Retinal pigment epithelial cell (primary cell): Measurements from ENCODE around the gene KLC4.
A peak's percentile ranks its signal among the peaks of the same experiment; 100 is the strongest.
"Not testable (repeated sequence)": the region's sequence is repeated elsewhere in the genome, so short reads cannot be mapped to it uniquely, and the experiment has no call there.

Experiments used
- DNase-seq: peaks from one replicate; pipeline ENCODE4 v3.0.0-alpha.2; 2010; ENCODE audit warnings: low read depth
- H3K4me3 ChIP-seq: 2 replicates; pipeline ENCODE4 v1.5.1; 2011; ENCODE audit warnings: mild to moderate bottlenecking, low read length, control low read depth, moderate library complexity
- TF ChIP-seq, protein P1 (sequence below): conservative IDR thresholded peaks from 2 replicates; pipeline ENCODE4 v1.5.1; 2011; ENCODE audit warnings: low read depth, low read length, control low read depth, inconsistent platforms

Gene KLC4

DNA sequence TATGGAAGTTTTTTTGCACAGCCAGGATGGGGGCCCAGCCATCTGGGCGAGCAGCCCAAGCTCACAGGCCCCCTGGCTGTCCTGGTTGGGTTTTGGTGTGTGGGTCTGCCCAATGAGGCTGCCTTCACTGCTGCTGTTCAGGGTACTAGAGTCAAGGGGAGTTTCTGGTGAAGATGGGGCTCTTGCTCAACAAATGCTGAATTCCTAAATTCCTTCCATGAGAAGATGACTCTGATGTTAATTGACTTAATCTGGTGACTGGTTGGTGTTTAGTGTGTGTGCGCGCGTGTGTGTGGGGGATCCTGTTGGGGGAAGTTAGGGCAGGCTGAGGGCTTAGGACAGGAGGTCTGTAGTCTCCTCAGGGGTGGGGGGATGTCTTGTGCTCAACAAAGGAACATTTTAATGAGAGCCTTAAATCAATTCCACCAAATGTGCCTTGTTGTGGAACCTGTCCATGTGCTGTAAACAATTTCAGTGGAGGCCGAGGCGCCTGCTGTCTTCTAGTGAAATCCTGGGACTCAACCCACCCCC, 18.6 kb downstream of the KLC4 start:
- no peak for DNase-seq
- TF ChIP-seq, protein P1, sequence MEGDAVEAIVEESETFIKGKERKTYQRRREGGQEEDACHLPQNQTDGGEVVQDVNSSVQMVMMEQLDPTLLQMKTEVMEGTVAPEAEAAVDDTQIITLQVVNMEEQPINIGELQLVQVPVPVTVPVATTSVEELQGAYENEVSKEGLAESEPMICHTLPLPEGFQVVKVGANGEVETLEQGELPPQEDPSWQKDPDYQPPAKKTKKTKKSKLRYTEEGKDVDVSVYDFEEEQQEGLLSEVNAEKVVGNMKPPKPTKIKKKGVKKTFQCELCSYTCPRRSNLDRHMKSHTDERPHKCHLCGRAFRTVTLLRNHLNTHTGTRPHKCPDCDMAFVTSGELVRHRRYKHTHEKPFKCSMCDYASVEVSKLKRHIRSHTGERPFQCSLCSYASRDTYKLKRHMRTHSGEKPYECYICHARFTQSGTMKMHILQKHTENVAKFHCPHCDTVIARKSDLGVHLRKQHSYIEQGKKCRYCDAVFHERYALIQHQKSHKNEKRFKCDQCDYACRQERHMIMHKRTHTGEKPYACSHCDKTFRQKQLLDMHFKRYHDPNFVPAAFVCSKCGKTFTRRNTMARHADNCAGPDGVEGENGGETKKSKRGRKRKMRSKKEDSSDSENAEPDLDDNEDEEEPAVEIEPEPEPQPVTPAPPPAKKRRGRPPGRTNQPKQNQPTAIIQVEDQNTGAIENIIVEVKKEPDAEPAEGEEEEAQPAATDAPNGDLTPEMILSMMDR = no peak
- peak overlapping the region; percentile 87 for H3K4me3 ChIP-seq

DNA sequence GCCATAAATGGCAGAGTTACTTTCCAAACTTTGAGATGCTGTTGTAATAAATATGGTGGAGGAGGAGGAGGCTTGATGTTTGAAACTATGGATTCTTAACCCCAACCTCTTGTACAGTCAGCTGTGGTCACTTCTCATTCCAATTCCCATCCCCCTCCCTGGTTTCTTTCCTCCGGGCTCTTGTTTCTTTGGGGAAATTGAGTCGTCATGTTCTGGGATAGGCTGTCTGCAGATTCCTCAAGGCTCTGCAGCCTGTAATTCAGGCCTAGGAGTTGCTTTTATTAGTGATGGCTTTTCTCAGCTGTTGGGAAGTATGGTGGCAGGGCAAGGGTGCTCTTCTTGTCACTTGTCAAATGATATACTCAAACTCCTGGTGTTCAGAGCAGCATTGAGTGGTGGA, 19.3 kb downstream of the KLC4 start:
- H3K4me3 ChIP-seq = no peak overlapping the region
- TF ChIP-seq, protein P1 = no peak
- DNase-seq = no peak

DNA sequence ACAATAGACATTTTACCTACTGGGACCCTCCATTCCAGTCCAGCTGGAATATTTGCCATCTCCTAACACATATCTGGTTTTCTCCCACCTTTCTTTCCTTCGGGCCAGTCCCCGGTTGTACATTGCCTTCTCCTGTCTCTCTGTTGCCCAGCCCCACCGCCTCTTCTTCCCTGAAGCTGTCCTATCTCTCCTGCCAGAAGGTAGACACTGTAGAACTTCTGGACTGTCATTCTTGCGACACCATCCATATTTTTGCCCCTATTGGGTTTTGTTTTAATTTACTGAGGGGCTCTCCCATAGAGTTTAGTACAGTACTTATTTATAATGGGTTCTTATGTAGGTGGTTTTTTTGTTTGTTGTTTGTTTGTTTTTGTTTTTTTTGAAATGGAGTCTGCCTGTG, 21.6 kb downstream of the KLC4 start:
- TF ChIP-seq, protein P1 = no peak
- H3K4me3 ChIP-seq = no peak overlapping the region

DNA sequence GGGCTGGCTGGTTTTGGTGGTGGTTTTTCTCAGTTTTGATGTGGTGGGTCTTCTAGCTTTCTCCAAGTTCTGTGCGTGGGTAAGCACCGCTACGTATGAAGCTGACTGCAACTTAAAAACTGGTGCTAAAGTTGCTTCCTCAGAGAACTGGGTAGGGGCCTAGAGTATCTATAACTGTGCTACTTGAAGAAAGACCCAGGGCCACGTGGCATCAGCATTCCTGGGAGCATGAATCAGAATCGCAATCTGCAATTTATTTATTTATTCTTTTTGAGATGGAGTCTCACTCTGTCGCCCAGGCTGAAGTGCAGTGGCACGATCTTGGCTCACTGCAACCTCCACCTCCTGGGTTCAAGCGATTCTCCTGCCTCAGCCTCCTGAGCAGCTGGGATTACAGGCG, 22.5 kb downstream of the KLC4 start:
- DNase-seq, H3K4me3 ChIP-seq: not testable (repeated sequence)

More for the DNA sequence above, 21.6 kb downstream of the KLC4 start:
- DNase-seq = no peak

DNA sequence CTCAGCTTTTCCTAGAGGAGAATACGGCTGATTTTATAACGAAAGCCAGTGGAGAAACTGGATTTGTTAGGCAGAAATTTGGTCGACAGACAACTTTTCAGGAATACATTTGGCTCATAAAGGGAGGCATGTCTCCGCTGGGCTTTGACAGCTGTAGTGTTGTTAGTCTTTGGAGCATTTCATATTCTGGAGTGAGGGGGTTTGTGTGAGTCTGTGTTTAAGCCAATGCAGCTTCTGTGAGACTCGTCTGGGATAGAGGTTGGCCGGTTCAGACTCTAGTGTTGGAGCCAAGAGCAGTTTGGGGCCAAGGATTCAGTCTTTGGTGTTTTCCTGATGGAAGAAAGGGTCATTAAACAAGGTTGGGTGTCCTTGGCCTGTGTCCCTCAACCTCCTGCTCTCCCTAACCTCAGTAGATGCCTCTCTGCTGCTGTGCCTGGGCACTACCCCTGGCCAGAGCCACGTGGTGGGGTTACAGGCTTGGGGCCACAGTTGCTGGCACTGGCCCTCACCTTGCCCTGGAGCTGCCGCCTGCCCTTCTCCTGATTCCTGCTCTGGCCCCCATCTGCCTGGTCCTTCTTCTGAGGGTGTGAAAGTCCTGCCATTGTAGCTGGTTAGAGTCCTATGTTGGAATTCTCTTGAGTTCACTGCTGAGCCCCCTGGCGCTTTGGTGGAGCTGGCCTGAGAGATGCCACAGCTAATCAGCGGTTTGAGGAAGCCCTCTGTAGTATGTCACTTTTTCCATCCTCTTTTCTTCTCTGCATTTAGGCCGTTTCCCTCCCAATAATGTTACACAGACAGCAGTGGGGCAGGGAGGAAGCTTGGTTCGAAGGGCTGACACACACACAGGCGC, 23.6 kb downstream of the KLC4 start:
- no peak for DNase-seq
- TF ChIP-seq, protein P1 = no peak
- no peak overlapping the region for H3K4me3 ChIP-seq

DNA sequence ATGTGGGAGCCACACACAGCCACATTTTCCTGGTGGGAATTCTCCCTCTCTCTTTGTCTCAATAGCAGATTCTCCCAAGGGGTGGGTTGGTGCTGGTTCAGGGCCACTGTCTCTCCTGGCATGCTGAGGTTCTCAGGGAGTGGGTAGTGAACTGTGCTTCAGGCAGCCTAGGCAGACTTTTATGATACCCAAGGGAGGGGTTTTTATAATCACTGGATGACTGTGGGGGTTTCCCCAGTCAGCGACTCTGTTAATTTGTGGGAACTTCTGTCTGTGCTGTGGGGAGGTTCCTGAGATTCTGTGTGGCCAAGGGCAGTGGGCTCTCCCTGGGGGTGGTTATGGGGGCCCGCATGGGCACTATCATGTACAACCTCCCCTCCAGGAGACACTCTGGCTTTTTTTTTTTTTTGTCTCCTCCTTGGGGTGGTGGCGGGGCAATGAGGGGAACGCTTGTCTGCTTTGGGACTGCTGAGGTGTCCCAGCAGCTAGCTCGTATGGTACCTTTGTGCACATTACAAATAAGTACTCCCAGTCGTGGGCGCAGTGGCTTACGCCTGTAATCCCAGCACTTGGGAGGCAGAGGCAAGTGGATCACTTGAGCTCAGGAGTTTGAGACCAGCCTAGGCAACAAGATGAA, 26.7 kb downstream of the KLC4 start:
- H3K4me3 ChIP-seq = no peak overlapping the region
- TF ChIP-seq, protein P1 = no peak
- DNase-seq = no peak

DNA sequence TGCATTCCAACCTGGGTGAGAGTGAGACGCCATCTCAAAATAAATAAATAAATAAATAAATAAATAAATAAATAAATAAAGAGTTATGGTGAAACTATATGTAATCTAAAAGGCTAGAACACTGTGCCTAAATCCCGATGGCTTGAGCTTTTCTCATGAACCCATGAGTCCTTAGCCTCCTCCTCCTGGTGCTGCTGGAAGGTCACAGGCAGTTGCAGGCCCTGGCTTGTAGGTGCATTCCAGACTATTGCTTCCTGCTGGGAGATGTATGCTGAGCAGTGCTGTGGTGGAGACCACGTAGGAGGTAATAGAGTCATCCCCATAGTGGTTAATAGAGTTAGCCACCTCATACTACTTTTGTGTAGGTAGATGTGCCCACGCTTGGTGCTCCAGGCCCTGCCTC, 29.2 kb downstream of the KLC4 start:
- TF ChIP-seq, protein P1 = no peak
- DNase-seq = no peak
- H3K4me3 ChIP-seq = no peak overlapping the region
